T-cell (primary cell): ENCODE measurements around the gene LMTK3. TPM values are rescaled to one million over a fixed set of nuclear protein-coding genes. Genes with fewer than 3 reads are reported as not detected.

Source experiments
- ATAC-seq, 4 experiments: fragments of 200-7000 bp in 3 of 4; fragments of 150-1000 bp in 1 of 4; cut with Tn5 transposase; replicated peaks in 1 of 4; 1 replicate in 3 of 4; 2 replicates in 1 of 4; pipeline ENCODE4 v1.10.0; 2021; ENCODE audit warnings: moderate library complexity in 3 of 4, mild to moderate bottlenecking in 2 of 4, moderate number of reproducible peaks in 1 of 4
- CTCF ChIA-PET, 2 donors: fragments of 300-600 bp; sonication (Branson Sonifier 250); formaldehyde crosslinking; loops; one replicate each; lab custom pipeline; 2022; ENCODE audit warnings: antibody characterized with exemption in 2 of 2; lab: Charles Lee
- POLR2A ChIA-PET, 2 donors: fragments of 300-600 bp; sonication (Branson Sonifier 250); formaldehyde crosslinking; loops; one replicate each; lab custom pipeline; 2022; ENCODE audit warnings: antibody characterized with exemption in 2 of 2; lab: Charles Lee
- DNase-seq, 35 experiments: peaks; one replicate each; pipeline versions ENCODE4 v3.0.0 to v3.0.0-alpha.2; 2013 to 2023
- H3K27ac ChIP-seq: one replicate; pipeline ENCODE4 v1.5.1; 2013; ENCODE audit warnings: low read length
- H3K27me3 ChIP-seq, 2 experiments: replicated peaks in 1 of 2; 1 replicate in 1 of 2; 2 replicates in 1 of 2; pipeline versions ENCODE4 v1.6.1 to v1.7.0; 2013; ENCODE audit warnings: low read length in 1 of 2, mixed read lengths in 1 of 2; ENCODE audit not compliant: control insufficient read depth in 2 of 2, insufficient read depth in 2 of 2; ENCODE audit errors: extremely low read depth in 1 of 2
- H3K36me3 ChIP-seq, 2 donors: 1 replicate in 1 of 2; 2 replicates in 1 of 2; pipeline versions ENCODE4 v1.6.1 to v1.7.0; 2013; ENCODE audit warnings: low read length in 1 of 2; ENCODE audit not compliant: control insufficient read depth in 2 of 2, insufficient read depth in 1 of 2; ENCODE audit errors: extremely low read depth in 1 of 2
- H3K4me1 ChIP-seq, 2 experiments: 1 replicate in 1 of 2; 2 replicates in 1 of 2; pipeline versions ENCODE4 v1.6.1 to v1.7.0; 2013; ENCODE audit warnings: low read length in 2 of 2, mixed read lengths in 1 of 2; ENCODE audit not compliant: insufficient read depth in 2 of 2, control insufficient read depth in 1 of 2; ENCODE audit errors: extremely low read depth in 1 of 2
- H3K4me3 ChIP-seq, 2 donors: 1 replicate in 1 of 2; 2 replicates in 1 of 2; pipeline versions ENCODE4 v1.5.1 to v1.7.0; 2013; ENCODE audit warnings: mild to moderate bottlenecking in 2 of 2, low read length in 1 of 2, moderate library complexity in 1 of 2; ENCODE audit not compliant: control insufficient read depth in 1 of 2; ENCODE audit errors: extremely low read depth in 1 of 2
- H3K9me3 ChIP-seq: 2 replicates; pipeline ENCODE4 v1.7.0; 2013
- H3K27ac Mint-ChIP-seq, 2 donors: one replicate each; pipeline ENCODE4 v1.8.0; 2020 to 2021; ENCODE audit warnings: mild to moderate bottlenecking in 2 of 2, mixed read lengths in 2 of 2
- H3K27me3 Mint-ChIP-seq, 2 donors: one replicate each; pipeline ENCODE4 v1.8.0; 2021 to 2022; ENCODE audit warnings: mixed read lengths in 2 of 2
- H3K36me3 Mint-ChIP-seq: one replicate; pipeline ENCODE4 v1.8.0; 2021; ENCODE audit warnings: mixed read lengths
- H3K4me1 Mint-ChIP-seq, 3 donors: one replicate each; pipeline ENCODE4 v1.8.0; 2020 to 2022; ENCODE audit warnings: mixed read lengths in 3 of 3, mild to moderate bottlenecking in 1 of 3
- H3K4me3 Mint-ChIP-seq, 3 donors: one replicate each; pipeline ENCODE4 v1.8.0; 2020 to 2022; ENCODE audit warnings: mild to moderate bottlenecking in 3 of 3, mixed read lengths in 3 of 3, moderate library complexity in 3 of 3
- H3K9me3 Mint-ChIP-seq, 3 donors: one replicate each; pipeline ENCODE4 v1.8.0; 2020 to 2022; ENCODE audit warnings: mixed read lengths in 3 of 3
- WGBS: methylation state at CpG from one replicate; pipeline ENCODE4 v1.1.5; 2013; ENCODE audit warnings: missing lambda C conversion rate; ENCODE audit not compliant: insufficient coverage; 5-methylcytosine and 5-hydroxymethylcytosine counted together
- total RNA-seq, 35 experiments: library from RNA in 6 of 35; stranded (reverse) in 6 of 35; fragments of 120-200 nt in 1 of 35; gene quantifications; one replicate each; pipeline versions ENCODE4 v1.2.1 to v1.2.4 and lab custom pipeline; 2013 to 2026

The LMTK3 gene
- total RNA-seq, 5 donors from 2014 or later (not counting 1 experiment from before 2014, with no cell fraction given) = 17.5 to 28.2 (median 23.5) TPM

DNA sequence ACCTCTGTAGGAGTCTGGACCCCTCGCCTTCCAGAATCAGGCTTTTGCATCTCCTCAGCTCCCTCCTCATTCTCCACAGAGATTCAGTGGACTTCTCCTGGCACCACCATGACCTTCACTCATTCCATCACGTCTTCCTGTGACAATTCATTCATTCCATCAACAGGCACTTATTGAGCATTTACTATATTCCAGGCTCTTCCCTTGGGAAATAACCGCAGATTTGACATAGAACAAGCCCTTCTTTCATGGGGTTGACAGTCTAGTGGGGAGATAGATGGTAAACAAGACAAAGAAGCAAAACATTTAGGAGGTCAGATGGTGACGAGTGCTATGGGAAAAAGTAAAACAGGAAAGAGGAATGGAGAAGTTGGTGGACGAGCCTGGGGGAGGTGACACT, 37.7 kb upstream of the LMTK3 start:
- Mint-ChIP-seq H3K27me3 (peaks cover 2 to 4% of the 10 kb centered on the region in 2 donors), H3K4me3 (no peak overlapping the region), H3K4me1 (no peaks in the 10 kb centered on the region), H3K36me3 (no peaks in the 10 kb centered on the region), H3K9me3 (no peaks in the 10 kb centered on the region), H3K27ac (no peak overlapping the region)
- no peak overlapping the region for H3K4me3 ChIP-seq
- ChIA-PET CTCF (no interaction called here), POLR2A (no interaction called here)
- no peak overlapping the region for H3K27ac ChIP-seq
- H3K27me3 ChIP-seq = peaks cover 0 to 47% of the 10 kb centered on the region in 2 experiments
- H3K4me1 ChIP-seq = no peaks in the 10 kb centered on the region
- WGBS = 58% methylated on average over 4 of the region's 5 CpGs
- ATAC-seq = no peak
- no peak for DNase-seq
- H3K36me3 ChIP-seq = no peaks in the 10 kb centered on the region
- no peaks in the 10 kb centered on the region for H3K9me3 ChIP-seq

DNA sequence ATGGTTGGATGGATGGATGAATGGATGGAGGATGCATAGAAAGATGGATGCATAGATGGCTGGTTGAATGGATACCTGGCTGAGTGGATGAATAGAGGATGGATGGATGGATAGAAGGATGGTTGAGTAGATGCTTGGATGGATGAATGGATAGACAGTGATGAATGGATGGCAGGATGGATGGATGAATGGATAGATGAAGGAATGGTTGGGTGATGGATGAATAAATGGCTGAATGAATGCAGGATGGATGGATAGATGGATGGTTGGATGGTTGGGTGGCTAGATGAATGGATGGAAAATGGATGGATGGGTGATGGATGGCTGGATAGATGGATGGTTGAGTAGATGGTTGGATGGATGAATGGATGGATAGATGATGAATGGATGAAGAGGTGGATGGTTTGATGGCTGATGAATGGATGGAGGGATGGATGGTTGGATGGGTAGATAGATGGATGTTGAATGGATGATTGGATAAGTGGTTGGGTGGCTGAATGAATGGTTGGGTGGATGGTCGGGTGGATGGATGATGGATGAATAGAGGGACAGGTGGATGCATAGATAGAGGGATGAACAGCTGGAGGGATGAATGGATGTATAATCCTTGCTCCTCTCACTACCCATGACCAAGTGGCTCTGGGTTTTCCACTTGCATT, 36.7 kb upstream of the LMTK3 start:
- peaks cover 2 to 4% of the 10 kb centered on the region in 2 donors for H3K27me3 Mint-ChIP-seq
- no peaks in the 10 kb centered on the region for H3K36me3 ChIP-seq
- POLR2A ChIA-PET = no interaction called here
- no peaks in the 10 kb centered on the region for H3K4me1 Mint-ChIP-seq
- H3K4me1 ChIP-seq = no peaks in the 10 kb centered on the region
- H3K27ac Mint-ChIP-seq = no peak overlapping the region
- H3K36me3 Mint-ChIP-seq = no peaks in the 10 kb centered on the region
- no peaks in the 10 kb centered on the region for H3K9me3 Mint-ChIP-seq
- no peak for DNase-seq
- H3K27me3 ChIP-seq = peaks cover 0 to 47% of the 10 kb centered on the region in 2 experiments
- H3K4me3 ChIP-seq = no peak overlapping the region
- WGBS = no CpG with 5 or more reads among the region's 1 CpG
- H3K9me3 ChIP-seq = no peaks in the 10 kb centered on the region
- H3K27ac ChIP-seq = no peak overlapping the region
- CTCF ChIA-PET = interaction anchor here in 1 of 2 donors (0.6 kb wide), 1 partner anchor 294 kb away, joined by 5 read pairs; no protein-coding TSS in a partner anchor
- ATAC-seq = no peak
- H3K4me3 Mint-ChIP-seq = no peak overlapping the region

DNA sequence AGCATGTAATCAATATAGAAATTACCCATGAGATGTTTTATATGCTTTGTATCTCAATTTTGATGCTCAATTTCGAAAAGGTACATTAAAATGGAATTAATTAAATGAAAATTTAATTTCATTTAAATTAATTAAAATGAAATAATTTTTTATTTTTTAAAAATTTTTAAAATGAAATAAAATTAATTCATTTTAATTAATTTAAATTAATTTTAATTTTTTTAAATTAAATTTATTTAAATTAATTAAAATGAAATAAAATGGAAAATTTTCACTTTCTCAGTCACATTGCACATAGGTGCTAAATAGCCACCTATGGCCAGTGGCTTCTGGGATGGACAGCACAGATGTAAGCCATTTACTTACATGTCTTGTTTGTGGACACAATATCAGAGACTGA, 36.1 kb upstream of the LMTK3 start:
- Mint-ChIP-seq H3K27ac (no peak overlapping the region), H3K4me1 (no peaks in the 10 kb centered on the region), H3K27me3 (peaks cover 2 to 4% of the 10 kb centered on the region in 2 donors), H3K36me3 (no peaks in the 10 kb centered on the region), H3K9me3 (no peaks in the 10 kb centered on the region), H3K4me3 (no peak overlapping the region)
- DNase-seq (no peak), ATAC-seq (no peak)
- Histone ChIP-seq H3K27ac (no peak overlapping the region), H3K4me3 (no peak overlapping the region), H3K27me3 (peaks cover 0 to 49% of the 10 kb centered on the region in 2 experiments), H3K9me3 (no peaks in the 10 kb centered on the region), H3K4me1 (no peaks in the 10 kb centered on the region), H3K36me3 (no peaks in the 10 kb centered on the region)
- CTCF ChIA-PET = no interaction called here
- WGBS = no CpG with 5 or more reads among the region's 1 CpG
- POLR2A ChIA-PET = no interaction called here

DNA sequence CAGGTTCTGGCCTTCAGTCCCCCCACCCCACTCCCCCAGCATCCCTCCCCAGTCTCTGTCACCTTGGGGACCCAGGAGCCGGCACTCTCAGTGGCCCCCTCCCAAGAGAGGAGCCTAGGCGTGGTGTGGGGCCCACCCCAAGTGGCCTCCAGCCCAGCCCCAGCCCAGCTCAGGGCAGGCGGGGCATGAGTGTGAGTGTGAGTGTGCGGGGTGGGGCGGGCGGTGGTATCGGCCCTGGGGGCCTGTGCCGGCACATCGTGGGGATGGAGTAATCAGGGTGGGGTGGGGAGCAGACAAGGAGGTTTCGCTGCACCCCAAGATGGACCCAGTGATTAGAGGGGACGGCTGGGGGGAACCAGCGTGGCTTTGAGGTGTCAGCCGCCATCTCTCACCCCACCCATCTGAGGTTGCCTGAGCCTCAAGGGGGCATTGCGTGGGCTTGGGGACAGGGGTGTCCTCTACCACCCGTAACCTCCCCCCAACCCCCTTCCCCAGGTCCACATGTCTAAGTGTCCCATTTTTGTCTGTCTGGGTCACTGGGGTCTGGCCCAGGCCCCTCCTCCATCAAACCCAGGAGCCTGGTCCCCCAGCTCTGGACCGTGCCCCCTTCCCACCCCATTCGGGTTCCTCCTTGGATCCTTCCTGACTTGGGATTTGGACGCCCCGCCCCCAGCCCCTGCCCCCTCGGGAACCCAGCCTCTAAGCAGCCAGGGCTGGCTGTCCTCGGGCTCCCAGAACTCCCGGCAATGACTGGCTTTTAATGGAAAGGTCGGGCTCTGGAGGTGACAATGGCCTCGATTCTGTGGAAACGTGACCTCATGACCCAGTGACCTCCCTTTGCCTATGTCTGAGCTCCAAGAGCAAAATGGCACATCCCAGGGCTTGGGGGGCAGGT, 33.5 kb upstream of the LMTK3 start:
- Histone ChIP-seq H3K4me1 (no peaks in the 10 kb centered on the region), H3K27ac (no peak overlapping the region), H3K27me3 (peaks cover 0 to 31% of the 10 kb centered on the region in 2 experiments), H3K9me3 (no peaks in the 10 kb centered on the region), H3K4me3 (no peak overlapping the region), H3K36me3 (no peaks in the 10 kb centered on the region)
- no peaks in the 10 kb centered on the region for H3K9me3 Mint-ChIP-seq
- no peak for ATAC-seq
- no peak overlapping the region for H3K4me3 Mint-ChIP-seq
- no peaks in the 10 kb centered on the region for H3K27me3 Mint-ChIP-seq
- ChIA-PET POLR2A (no interaction called here), CTCF (interaction anchor here in 1 of 2 donors (0.6 kb wide), 1 partner anchor 154 kb away, joined by 6 read pairs; the partner anchor contains the start of gene KDELR1)
- WGBS = 77% methylated on average over 21 of the region's 25 CpGs
- no peak overlapping the region for H3K27ac Mint-ChIP-seq
- H3K36me3 Mint-ChIP-seq = no peaks in the 10 kb centered on the region
- no peaks in the 10 kb centered on the region for H3K4me1 Mint-ChIP-seq
- no peak for DNase-seq

DNA sequence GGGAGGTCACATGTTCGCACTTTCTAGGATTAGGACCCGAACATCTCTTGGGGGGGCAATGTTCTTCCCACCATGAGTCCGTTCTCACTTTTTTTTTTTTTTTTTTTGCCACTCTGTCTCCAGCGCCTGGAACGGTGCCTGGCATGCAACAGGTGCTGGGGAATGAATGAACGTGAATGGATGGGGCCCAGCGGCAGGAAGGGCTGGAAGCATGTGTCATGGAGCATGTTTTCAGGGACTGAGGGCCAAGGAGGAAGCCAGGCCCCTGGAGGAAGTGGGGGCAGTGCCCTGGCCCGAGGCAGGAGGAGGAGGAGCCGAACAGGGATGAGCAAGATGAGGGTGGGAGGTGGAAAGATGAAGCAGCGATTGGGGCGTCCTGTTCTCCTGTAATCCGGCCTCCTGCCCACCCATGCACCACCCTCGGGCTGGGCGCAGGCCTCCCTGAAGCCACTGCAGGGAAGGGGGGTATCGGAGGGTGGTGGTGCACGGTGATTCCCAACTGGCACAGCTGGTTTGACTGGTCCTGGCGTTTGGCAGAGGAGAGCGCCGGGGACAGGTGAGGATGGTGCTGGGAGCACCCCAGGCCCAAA, 31.6 kb upstream of the LMTK3 start:
- H3K4me3 ChIP-seq = no peak overlapping the region
- H3K36me3 ChIP-seq = no peaks in the 10 kb centered on the region
- Mint-ChIP-seq H3K4me3 (no peak overlapping the region), H3K9me3 (no peaks in the 10 kb centered on the region), H3K36me3 (no peaks in the 10 kb centered on the region), H3K27me3 (no peaks in the 10 kb centered on the region), H3K27ac (no peak overlapping the region), H3K4me1 (no peaks in the 10 kb centered on the region)
- ATAC-seq (no peak), DNase-seq (no peak)
- H3K4me1 ChIP-seq = no peaks in the 10 kb centered on the region
- H3K9me3 ChIP-seq = no peaks in the 10 kb centered on the region
- ChIA-PET CTCF (interaction anchor here in 1 of 2 donors (0.7 kb wide), 1 partner anchor 363 kb away, joined by 3 read pairs; no protein-coding TSS in a partner anchor), POLR2A (no interaction called here)
- 61% methylated on average over 7 of the region's 19 CpGs for WGBS
- peaks cover 0 to 32% of the 10 kb centered on the region in 2 experiments for H3K27me3 ChIP-seq
- no peak overlapping the region for H3K27ac ChIP-seq

DNA sequence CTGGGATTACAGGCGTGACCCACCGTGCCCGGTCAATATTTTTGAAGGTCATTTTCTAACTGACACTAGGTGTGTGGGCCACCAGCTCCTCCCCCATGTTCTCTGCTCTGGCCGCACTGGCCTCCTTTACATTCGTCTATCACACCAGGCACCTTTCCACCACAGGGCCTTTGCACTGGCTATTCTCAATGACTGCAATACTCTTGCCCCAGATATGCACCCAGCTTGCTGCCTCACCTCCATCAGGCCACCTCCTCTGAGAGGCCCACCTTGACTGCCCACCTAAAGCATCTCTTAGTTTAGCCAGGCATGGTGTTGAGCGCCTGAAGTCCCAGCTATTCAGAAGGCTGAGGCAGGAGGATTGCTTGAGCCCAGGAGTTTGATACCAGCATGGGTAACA, 30.2 kb upstream of the LMTK3 start:
- no peaks in the 10 kb centered on the region for H3K9me3 Mint-ChIP-seq
- POLR2A ChIA-PET = no interaction called here
- ATAC-seq (no peak), DNase-seq (no peak)
- no peak overlapping the region for H3K4me3 ChIP-seq
- 86% methylated on average over 5 of the region's 6 CpGs for WGBS
- H3K36me3 ChIP-seq = no peaks in the 10 kb centered on the region
- H3K9me3 ChIP-seq = no peaks in the 10 kb centered on the region
- H3K4me1 Mint-ChIP-seq = no peaks in the 10 kb centered on the region
- H3K27me3 ChIP-seq = peaks cover 0 to 35% of the 10 kb centered on the region in 2 experiments
- no peak overlapping the region for H3K27ac Mint-ChIP-seq
- no peaks in the 10 kb centered on the region for H3K27me3 Mint-ChIP-seq
- H3K4me3 Mint-ChIP-seq = no peak overlapping the region
- no peak overlapping the region for H3K27ac ChIP-seq
- no peaks in the 10 kb centered on the region for H3K4me1 ChIP-seq
- H3K36me3 Mint-ChIP-seq = no peaks in the 10 kb centered on the region
- CTCF ChIA-PET = interaction anchor here in 1 of 2 donors (0.7 kb wide), 1 partner anchor 151 kb away, joined by 3 read pairs; no protein-coding TSS in a partner anchor
